Measurements from ENCODE around the gene B3GALT2.

GRCh38 chr1:193185901-193186731 is at the start of gene B3GALT2:
- TF ChIP-seq ZNF280B (CRISPR knock-in tag; IDR thresholded peaks at IDR 0.05; ENCODE audit: borderline replicate concordance) (no peak), POLR2G (IDR thresholded peaks at IDR 0.05; ENCODE audit: low read depth, low read length) (no peak), EZH2 (conservative IDR thresholded peaks at IDR 0.05; ENCODE audit: low read depth, low read length) (no peak), ZNF251 (CRISPR knock-in tag; IDR thresholded peaks at IDR 0.05) (no peak), NFIC (IDR thresholded peaks at IDR 0.05; ENCODE audit: low read length) (no peak), RFX5 (IDR thresholded peaks at IDR 0.05; ENCODE audit: low read depth, low read length) (no peak), MAZ (IDR thresholded peaks at IDR 0.05; ENCODE audit: borderline replicate concordance, low read depth, low read length) (no peak), MAZ (CRISPR knock-in tag; IDR thresholded peaks at IDR 0.05; ENCODE audit: low read depth) (no peak), ARID4A (CRISPR knock-in tag; IDR thresholded peaks at IDR 0.05; ENCODE audit: borderline replicate concordance) (no peak), ZBTB46 (CRISPR knock-in tag; IDR thresholded peaks at IDR 0.05; ENCODE audit: borderline replicate concordance) (no peak), NFATC3 (CRISPR knock-in tag; IDR thresholded peaks at IDR 0.05) (no peak)

Data from HepG2 (cell line).